Dendritic cell treated with granulocyte-macrophage colony-stimulating factor and Interleukin-4, amounts not matched to agents 40 ng/mL and 50 ng/mL, for 4 days (primary cell): ENCODE results near the gene CD52.
"Not testable (repeated sequence)": the region's sequence is repeated elsewhere in the genome, so short reads cannot be mapped to it uniquely, and the experiment has no call there.

Source experiments
- H3K27ac Mint-ChIP-seq: one replicate; pipeline ENCODE4 v1.8.0; 2022; ENCODE audit warnings: mild to moderate bottlenecking, mixed read lengths
- H3K27me3 Mint-ChIP-seq: one replicate; pipeline ENCODE4 v1.8.0; 2022; ENCODE audit warnings: mild to moderate bottlenecking, mixed read lengths
- H3K36me3 Mint-ChIP-seq: one replicate; pipeline ENCODE4 v1.8.0; 2022; ENCODE audit warnings: low read depth, mixed read lengths
- H3K4me1 Mint-ChIP-seq: one replicate; pipeline ENCODE4 v1.8.0; 2022; ENCODE audit warnings: low read depth, mixed read lengths
- H3K4me3 Mint-ChIP-seq: one replicate; pipeline ENCODE4 v1.8.0; 2022; ENCODE audit warnings: mild to moderate bottlenecking, moderate library complexity, mixed read lengths
- H3K9me3 Mint-ChIP-seq: one replicate; pipeline ENCODE4 v1.8.0; 2022; ENCODE audit warnings: mixed read lengths
- intact Hi-C: fragments of 100-400 bp; cut with micrococcal nuclease; formaldehyde crosslinking; loops from one replicate; pipeline ENCODE4 v1.15.0; 2022

The CD52 gene

DNA sequence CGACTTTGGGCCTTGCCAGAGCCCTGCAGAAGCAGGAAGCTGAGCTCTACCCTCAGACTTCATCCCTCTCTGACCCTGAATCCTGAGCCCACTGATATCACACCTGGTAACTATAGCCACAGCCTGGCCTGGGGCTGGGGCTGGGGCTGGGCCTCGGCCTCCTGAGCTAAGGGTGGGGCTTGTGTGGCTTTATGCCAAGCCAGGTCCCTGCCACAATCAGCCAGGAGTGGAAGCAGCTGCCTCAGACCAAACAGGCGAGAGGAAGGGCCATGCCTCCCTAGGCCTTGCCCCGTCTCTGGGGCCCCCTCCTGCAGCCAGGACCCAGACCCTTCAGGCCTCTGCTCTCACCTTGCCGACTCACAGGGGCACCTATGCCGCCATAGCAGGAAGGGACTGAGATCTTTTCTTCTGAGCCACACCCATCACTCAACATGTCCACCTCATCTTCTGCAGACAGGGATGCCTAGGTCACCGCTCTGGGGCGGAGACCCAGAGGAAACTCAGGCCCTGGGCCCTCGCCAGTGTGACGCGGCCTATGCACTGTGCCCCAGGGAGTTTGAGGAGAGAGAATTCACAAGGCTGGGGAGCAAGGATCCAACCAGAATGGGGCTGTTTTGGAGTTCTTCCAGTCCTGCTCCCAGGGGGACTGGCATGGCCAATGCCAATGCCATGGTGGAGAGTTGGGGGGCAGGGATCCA lies 17.0 kb upstream of the CD52 start:
- intact Hi-C loops: no loop called here
- no peak overlapping the region for H3K4me3 Mint-ChIP-seq
- H3K36me3 Mint-ChIP-seq: peaks cover 57% of the 10 kb centered on the region
- H3K27me3 Mint-ChIP-seq: no peaks in the 10 kb centered on the region
- H3K27ac Mint-ChIP-seq: peak overlapping the region; percentile 47
- no peaks in the 10 kb centered on the region for H3K9me3 Mint-ChIP-seq
- peaks cover 65% of the 10 kb centered on the region for H3K4me1 Mint-ChIP-seq

DNA sequence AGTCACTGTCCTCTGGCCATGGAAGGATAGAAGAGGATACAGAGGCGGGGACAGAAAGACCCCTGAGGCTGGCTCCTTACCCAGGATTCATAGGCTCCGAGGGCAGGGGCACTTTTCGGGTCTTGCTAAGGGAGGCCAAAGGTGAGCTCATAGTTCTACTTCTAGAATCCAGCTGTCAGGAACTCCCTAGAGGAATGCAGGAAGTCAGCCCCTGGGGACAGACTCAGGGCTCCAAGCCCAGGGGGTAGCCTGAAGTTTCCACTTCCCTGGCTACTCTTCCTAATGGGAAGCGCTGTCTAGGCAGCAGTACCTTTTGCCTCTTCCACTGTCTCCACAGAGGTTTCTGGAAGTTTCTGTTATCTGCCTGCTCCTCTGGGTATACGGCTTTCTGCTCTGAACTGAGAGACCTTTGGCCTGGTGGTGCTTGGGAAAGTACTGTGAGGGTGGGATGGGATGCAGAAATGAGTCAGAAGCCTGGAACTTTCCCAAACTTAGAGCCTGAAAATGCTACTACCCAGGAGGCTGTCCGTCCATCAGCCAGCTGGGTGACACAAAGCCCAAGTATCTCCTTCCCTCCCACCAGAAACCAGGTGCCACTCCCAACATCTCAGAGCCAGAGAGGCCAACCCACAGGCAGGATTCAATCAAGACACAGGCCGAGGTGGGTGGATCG lies 14.9 kb upstream of the CD52 start:
- Mint-ChIP-seq H3K36me3 (peaks cover 43% of the 10 kb centered on the region), H3K9me3 (no peaks in the 10 kb centered on the region), H3K4me3 (no peak overlapping the region), H3K4me1 (peaks cover 73% of the 10 kb centered on the region), H3K27ac (no peak overlapping the region), H3K27me3 (no peaks in the 10 kb centered on the region)
- intact Hi-C loops: no loop called here

DNA sequence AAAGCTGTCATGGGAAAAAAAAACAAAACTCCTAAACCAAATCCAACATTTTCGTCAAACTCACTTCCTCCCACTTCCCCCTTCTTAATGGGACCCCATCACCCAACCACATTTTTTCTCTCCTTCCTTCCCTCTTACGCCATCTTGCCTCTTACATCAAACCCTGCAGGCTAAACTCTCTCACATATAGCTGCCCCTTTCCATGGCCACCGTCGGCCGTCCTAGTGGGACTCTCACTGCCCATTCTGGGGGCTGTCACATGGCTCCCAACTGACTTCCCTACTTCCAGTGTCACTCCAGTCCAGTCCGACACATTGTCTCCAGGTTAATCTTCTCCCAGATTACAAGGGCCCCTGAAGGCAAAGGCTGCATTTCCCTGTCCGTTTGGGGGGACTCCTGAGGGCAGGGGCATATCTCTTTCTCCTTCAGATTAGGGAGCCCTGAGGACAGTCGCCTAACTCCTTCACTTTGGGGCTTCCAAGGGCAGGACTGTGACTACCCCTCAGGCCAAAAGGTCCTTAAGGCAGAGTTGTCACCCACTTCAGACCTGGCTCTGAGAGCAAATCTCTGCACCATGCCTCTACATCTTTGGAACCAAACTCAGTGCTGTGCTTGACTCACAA lies 12.0 kb upstream of the CD52 start:
- peak overlapping the region; percentile 84 for H3K27ac Mint-ChIP-seq
- H3K4me3 Mint-ChIP-seq: peak overlapping the region; percentile 90
- H3K9me3 Mint-ChIP-seq: no peaks in the 10 kb centered on the region
- H3K27me3 Mint-ChIP-seq: no peaks in the 10 kb centered on the region
- intact Hi-C loops: loop anchor here (2.0 kb wide), 1 partner anchor 15 kb away; no protein-coding TSS in a partner anchor
- peaks cover 70% of the 10 kb centered on the region for H3K4me1 Mint-ChIP-seq
- peaks cover 22% of the 10 kb centered on the region for H3K36me3 Mint-ChIP-seq

DNA sequence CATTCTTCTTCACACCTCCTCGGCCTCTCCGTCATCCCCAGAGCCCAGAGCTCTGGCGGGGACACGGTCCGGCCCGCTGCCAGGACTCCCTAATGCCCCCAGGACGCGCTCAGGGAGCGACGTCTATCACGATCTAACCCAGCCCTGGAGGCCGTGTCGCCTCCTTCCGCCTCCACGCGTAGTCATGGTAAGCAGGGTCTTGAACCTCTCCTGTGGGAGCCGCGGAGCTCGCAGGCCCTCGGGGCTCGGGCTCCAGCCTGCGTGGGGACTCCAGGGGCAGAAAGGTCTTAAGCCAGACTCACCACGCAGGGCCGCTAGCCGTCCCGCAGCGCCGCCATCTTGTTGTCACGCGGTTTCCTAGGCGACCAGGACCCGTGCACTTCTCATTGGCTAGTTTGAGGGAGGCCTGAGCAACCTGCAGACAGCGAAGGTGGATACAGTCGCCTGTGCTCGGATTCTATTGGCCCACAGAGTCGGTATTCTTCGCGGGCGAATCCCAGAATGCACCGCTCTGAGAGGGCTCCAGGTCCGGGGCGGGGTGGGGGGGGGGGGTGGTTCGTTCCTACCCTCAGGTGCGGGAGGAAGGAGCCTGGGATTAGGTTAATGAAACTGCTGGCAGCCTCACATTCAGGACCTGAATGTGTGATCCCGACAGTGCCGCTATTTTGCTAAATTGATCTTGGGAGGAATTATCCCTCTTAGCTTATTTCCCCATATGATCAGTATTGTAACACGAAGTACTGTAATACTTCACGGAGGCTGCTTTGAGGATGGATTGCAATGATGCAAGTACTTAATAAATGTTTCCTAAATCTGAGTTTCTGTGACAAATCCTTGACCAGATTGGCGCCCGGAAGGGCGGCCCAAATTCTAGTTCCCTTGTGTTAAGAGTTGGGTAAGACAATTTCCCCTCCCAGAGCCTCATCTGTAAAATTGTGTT lies 11.2 kb upstream of the CD52 start, which contains the start of gene UBXN11:
Gene UBXN11 (minus strand): TSS at position 347 of the 940 bp plus-strand sequence. CDS start 3,753 bp downstream, outside the sequence.
- peaks cover 14% of the 10 kb centered on the region for H3K36me3 Mint-ChIP-seq
- peaks cover 63% of the 10 kb centered on the region for H3K4me1 Mint-ChIP-seq
- H3K4me3 Mint-ChIP-seq: peak within 1 kb of the TSS; percentile 90
- no peaks in the 10 kb centered on the region for H3K9me3 Mint-ChIP-seq
- H3K27me3 Mint-ChIP-seq: no peaks in the 10 kb centered on the region
- intact Hi-C loops: loop anchor here (2.0 kb wide), 1 partner anchor 14 kb away; no protein-coding TSS in a partner anchor
- peak within 1 kb of the TSS; percentile 84 for H3K27ac Mint-ChIP-seq

DNA sequence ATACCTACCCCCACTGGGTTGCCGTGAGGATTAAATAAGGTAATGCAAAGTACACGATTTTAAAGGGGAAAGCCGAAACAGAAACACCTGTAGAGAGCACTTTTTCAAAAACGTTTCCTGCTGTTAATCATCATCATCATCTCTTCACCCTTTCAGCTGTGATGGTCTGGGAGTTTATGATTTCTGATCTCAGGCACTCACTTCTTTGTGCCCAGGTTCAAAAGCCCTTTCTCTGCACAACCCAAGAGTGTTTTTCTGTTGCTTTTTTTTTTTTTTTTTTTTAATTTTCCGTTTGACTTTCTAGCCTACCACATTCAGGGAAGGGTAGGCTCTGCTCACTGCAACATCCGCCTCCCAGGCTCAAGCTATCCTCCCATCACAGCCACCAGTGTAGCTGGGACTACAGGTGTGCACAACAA lies 10.4 kb upstream of the CD52 start:
- no peak overlapping the region for H3K4me3 Mint-ChIP-seq
- H3K9me3 Mint-ChIP-seq: no peaks in the 10 kb centered on the region
- intact Hi-C loops: loop anchor here (2.0 kb wide), 1 partner anchor 13 kb away; no protein-coding TSS in a partner anchor
- H3K4me1 Mint-ChIP-seq: peaks cover 66% of the 10 kb centered on the region
- no peaks in the 10 kb centered on the region for H3K27me3 Mint-ChIP-seq
- H3K36me3 Mint-ChIP-seq: peaks cover 11% of the 10 kb centered on the region
- H3K27ac Mint-ChIP-seq: peak overlapping the region; percentile 84

DNA sequence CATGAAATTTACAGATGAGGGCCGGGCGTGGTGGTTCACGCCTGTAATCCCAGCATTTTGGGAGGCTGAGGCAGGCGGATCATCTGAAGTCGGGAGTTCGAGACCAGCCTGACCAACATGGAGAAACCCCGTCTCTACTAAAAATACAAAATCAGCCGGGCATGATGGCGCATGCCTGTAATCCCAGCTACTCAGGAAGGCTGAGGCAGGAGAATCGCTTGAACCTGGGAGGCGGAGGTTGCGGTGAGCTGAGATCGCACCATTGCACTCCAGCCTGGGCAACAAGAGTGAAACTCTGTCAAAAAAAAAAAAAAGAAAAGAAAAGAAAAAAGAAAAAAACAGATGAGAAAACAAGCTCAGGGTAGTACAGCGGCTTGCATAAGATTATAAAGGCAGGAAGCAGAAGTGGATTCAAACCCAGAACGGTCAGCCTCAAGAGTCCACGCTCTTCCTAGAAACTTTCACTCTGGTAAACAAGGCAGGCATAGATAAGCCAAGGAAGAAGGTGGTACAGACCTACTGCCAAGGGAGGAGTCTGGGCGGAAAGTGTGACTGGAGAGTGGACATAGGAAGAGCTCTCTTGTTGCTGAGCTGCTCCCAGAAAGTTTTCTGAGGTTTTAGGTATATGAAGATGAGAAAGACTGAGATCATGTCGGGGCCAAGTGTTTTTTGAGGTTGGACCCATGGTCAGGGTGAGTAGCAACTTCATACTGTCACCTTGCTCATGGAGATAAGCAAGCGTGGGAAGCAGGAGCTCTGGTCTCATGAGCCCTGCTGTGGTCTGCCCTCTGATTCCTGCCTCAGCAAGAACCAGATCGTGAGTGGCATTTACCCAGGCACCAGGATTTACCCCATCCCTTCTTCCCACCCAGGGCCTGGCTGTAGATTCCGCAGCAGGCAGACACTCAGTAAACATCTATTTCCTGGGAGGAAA lies 9.5 kb upstream of the CD52 start:
- intact Hi-C loops: loop anchor here (2.0 kb wide), 1 partner anchor 13 kb away; no protein-coding TSS in a partner anchor
- Mint-ChIP-seq H3K4me3 (peak overlapping the region; percentile 44), H3K27ac (peak overlapping the region; percentile 84), H3K4me1 (peaks cover 62% of the 10 kb centered on the region), H3K36me3 (peaks cover 11% of the 10 kb centered on the region)
- H3K27me3 Mint-ChIP-seq, H3K9me3 Mint-ChIP-seq: not testable (repeated sequence)

DNA sequence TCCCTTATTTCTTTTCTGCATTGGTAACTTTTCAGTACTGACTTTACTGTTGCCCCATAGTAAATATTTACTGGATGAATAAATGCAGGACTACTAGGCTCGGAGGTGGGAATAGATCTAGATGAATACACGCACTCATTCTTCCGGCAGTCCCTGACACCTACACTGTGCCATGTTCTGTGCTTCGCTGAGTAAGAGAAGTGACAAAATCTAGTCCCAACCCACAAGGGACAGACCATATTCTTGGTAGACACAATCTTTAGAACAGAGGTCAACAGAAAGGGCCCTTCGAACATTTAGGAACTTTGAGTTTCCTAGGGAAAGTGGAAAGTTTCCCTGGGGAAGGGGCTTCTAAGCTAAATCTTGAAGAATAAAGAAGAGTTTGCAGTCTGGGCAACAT lies 3.3 kb upstream of the CD52 start:
- intact Hi-C loops: no loop called here
- Mint-ChIP-seq H3K4me3 (no peak overlapping the region), H3K27ac (peak overlapping the region; percentile 85), H3K4me1 (peaks cover 76% of the 10 kb centered on the region), H3K27me3 (no peaks in the 10 kb centered on the region), H3K36me3 (no peaks in the 10 kb centered on the region), H3K9me3 (peaks cover 9% of the 10 kb centered on the region)

DNA sequence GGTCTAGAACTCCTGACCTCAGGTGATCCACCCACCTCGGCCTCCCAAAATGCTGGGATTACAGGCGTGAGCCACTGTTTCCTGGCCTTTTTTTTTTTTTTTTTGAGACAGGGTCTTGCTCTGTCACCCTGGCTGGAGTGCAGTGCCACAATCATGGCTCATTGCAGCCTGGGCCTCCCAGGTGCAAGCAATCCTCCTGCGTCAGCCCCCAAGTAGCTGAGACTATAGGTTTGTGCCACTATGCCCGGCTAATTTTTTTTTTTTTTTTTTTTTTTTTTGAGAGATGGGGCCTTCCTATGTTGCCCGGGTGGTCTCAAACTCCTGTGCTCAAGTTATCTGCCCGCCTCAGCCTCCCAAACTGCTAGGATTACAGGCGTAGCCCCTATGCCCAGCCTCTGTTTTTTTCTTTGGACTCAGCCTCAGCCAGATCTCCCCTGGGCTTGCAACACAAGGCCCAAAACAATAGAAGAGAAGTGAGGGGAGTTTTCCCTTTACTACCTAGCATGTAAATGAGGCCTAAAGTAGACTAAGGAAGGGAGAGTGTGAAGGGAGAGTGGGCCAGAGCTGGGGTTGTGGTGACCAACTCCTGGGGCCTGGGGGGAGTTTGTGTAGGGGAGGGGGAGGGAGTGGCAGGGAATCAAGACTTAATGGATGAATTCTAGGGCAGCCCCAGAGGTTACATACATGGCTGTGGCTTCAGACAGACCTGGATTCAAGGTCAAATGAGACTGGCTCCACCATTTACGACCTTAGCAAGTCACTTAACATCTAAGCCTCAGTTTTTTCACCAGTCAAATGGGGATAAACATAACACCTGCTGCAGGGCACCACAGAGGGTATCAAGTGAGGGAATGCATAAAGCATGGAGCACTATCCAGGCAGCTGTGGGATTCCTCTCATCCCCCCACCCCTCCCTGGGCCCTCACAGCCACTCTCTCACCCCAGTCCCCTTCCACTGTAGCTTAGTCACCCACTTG lies 1.6 kb upstream of the CD52 start:
- Mint-ChIP-seq H3K4me1 (peaks cover 93% of the 10 kb centered on the region), H3K4me3 (peak overlapping the region; percentile 54), H3K36me3 (peaks cover 11% of the 10 kb centered on the region), H3K27ac (peak overlapping the region; percentile 85), H3K9me3 (peaks cover 9% of the 10 kb centered on the region), H3K27me3 (no peaks in the 10 kb centered on the region)
- intact Hi-C loops: no loop called here

DNA sequence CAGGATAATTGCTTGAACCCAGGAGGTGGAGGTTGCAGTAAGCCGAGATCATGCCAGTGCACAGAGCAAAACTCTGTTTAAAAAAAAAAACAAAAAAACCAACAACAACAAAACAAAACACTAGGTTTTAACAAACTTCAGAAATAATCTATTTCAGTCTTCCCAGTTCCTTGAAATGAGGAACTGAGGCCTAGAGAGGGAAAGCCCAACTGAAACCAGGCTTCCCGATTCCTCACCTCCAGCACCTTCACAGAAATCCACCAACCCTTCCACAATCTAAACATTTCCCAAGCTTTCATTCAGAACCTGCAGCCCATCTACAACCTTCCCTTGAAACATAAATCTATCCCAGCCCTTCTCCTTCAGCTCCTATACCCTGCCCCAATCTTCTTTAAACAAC lies 612 bp upstream of the CD52 start:
- H3K4me1 Mint-ChIP-seq: peaks cover 91% of the 10 kb centered on the region
- H3K36me3 Mint-ChIP-seq: peaks cover 21% of the 10 kb centered on the region
- peaks cover 9% of the 10 kb centered on the region for H3K9me3 Mint-ChIP-seq
- intact Hi-C loops: no loop called here
- no peaks in the 10 kb centered on the region for H3K27me3 Mint-ChIP-seq
- H3K4me3 Mint-ChIP-seq: peak overlapping the region; percentile 74
- peak overlapping the region; percentile 85 for H3K27ac Mint-ChIP-seq

DNA sequence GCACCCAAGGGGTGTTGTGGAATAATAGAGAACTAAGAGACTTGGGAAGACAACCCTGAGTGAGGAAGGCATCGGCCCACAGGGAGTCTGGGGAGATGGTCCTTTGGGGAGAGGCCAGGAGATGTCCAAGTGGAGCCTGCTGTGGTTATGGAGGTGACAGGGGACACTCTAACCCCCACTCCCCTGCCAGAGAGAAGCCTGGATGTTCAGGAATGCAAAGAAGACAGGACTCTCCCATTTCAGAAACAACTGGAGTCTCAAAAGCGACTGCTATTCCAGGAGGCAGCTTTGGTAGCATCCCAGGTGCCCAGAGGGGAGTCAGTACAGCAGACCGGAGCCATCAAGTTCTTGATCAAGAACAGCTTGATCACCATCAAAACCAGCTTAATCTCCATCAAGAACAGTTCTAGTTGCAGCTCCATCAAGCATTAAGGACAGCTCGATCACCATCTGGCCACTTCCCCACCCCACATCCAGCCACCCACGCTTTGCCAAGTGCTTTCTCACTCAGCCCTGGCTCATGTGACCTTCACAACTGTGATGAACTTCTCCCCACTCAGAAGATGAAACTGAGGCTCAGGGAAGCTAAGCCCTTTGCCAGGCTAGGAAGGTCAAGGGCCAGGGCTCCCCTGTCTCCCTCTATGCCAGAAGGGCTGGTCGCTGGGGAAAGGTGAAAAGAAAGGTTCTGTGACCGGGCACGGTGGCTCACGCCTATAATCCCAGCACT lies 743 bp downstream of the CD52 start:
- H3K4me1 Mint-ChIP-seq: peaks cover 87% of the 10 kb centered on the region
- peaks cover 2% of the 10 kb centered on the region for H3K9me3 Mint-ChIP-seq
- H3K27me3 Mint-ChIP-seq: no peaks in the 10 kb centered on the region
- peak overlapping the region; percentile 85 for H3K27ac Mint-ChIP-seq
- peak overlapping the region; percentile 74 for H3K4me3 Mint-ChIP-seq
- H3K36me3 Mint-ChIP-seq: peaks cover 33% of the 10 kb centered on the region
- intact Hi-C loops: loop anchor here (2.0 kb wide), 2 partner anchors 30 to 44 kb away; no protein-coding TSS in a partner anchor

DNA sequence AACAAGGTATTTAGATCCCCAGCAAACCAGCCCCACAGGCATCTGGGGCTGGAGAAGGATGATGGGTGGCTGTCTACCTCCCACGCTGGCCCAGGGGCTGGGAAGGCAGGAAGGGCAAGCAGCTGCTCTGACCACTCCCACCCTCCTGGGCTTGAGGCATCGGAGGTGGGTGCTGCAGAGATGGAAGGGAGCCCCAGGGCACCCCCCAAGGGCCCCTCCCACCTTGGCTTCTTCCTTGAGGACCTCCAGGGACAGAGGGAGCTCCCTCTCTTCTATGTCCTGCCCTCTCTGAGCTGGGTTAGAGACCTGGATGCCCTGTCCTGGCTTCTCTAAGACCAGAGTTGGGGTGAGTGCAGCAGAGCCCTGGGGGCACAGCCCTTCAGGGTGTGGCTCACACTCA lies 3.1 kb downstream of the CD52 start:
- Mint-ChIP-seq H3K4me1 (peaks cover 63% of the 10 kb centered on the region), H3K27ac (peak overlapping the region; percentile 85), H3K27me3 (no peaks in the 10 kb centered on the region), H3K36me3 (peaks cover 45% of the 10 kb centered on the region), H3K4me3 (no peak overlapping the region), H3K9me3 (no peaks in the 10 kb centered on the region)
- intact Hi-C loops: loop anchor here (1.0 to 5.0 kb wide), 4 partner anchors 14 to 214 kb away; partner anchors contain the start of genes C1orf232, UBXN11 and ZNF593
